Natural killer cell treated with Interleukin-12 subunit alpha and Interleukin-12 subunit beta and Interleukin-15 and Interleukin-18, amount 100 ng/mL, for 72 hours (primary cell): ENCODE data around the gene HNRNPD. TPM values are rescaled to one million over a fixed set of nuclear protein-coding genes. Genes with fewer than 3 reads are reported as not detected.
"Not testable (repeated sequence)": the region's sequence is repeated elsewhere in the genome, so short reads cannot be mapped to it uniquely, and the experiment has no call there.

ENCODE experiments used
- ATAC-seq, 2 donors: fragments of 150-1000 bp; cut with Tn5 transposase in 1 of 2; sonication (Bioruptor Pico), chemical (Tn5 transposase) in 1 of 2; 2 replicates each; pipeline ENCODE4 v1.10.0; 2021
- DNase-seq: peaks from one replicate; pipeline ENCODE4 v3.0.0; 2022; ENCODE audit warnings: low spot score
- H3K27ac Mint-ChIP-seq, 2 donors: 1 replicate in 1 of 2; 2 replicates in 1 of 2; pipeline ENCODE4 v1.8.0; 2022; ENCODE audit warnings: mixed read lengths in 2 of 2, mild to moderate bottlenecking in 1 of 2, moderate library complexity in 1 of 2
- H3K27me3 Mint-ChIP-seq, 2 donors: 1 replicate in 1 of 2; 2 replicates in 1 of 2; pipeline ENCODE4 v1.8.0; 2022; ENCODE audit warnings: mixed read lengths in 2 of 2
- H3K36me3 Mint-ChIP-seq: one replicate; pipeline ENCODE4 v1.8.0; 2022; ENCODE audit warnings: mixed read lengths
- H3K4me1 Mint-ChIP-seq, 2 donors: 1 replicate in 1 of 2; 2 replicates in 1 of 2; pipeline ENCODE4 v1.8.0; 2022; ENCODE audit warnings: low read depth in 2 of 2, mixed read lengths in 2 of 2, mild to moderate bottlenecking in 1 of 2
- H3K4me3 Mint-ChIP-seq: one replicate; pipeline ENCODE4 v1.8.0; 2022; ENCODE audit warnings: mixed read lengths
- H3K9me3 Mint-ChIP-seq: 2 replicates; pipeline ENCODE4 v1.8.0; 2022; ENCODE audit warnings: mixed read lengths
- total RNA-seq, 2 donors: library from RNA; stranded (reverse); gene quantifications; one replicate each; pipeline ENCODE4 v1.2.3, GENCODE V29; 2022

HNRNPD gene
- total RNA-seq, result 100 to 1,000 TPM; 280 to 290 TPM

- H3K27ac Mint-ChIP-seq, result peak within 1 kb of the TSS; percentile 98
- DNase-seq, result peak; percentile 97
- H3K27me3 Mint-ChIP-seq, result no peaks in the 10 kb centered on the region
- peaks cover 46% of the 10 kb centered on the region for H3K36me3 Mint-ChIP-seq
- ATAC-seq, result peak; percentile 95 to 96
- peak within 1 kb of the TSS; percentile 99 for H3K4me3 Mint-ChIP-seq
- no peaks in the 10 kb centered on the region for H3K9me3 Mint-ChIP-seq
- H3K4me1 Mint-ChIP-seq, result peaks cover 46 to 64% of the 10 kb centered on the region in 2 donors
These were observed at the start of gene HNRNPD for GRCh38 chr4:82373816-82374625. Gene HNRNPD, minus strand, starts transcription at chr4:82373991. Its CDS starts 313 bp downstream, at chr4:82373678.

DNA sequence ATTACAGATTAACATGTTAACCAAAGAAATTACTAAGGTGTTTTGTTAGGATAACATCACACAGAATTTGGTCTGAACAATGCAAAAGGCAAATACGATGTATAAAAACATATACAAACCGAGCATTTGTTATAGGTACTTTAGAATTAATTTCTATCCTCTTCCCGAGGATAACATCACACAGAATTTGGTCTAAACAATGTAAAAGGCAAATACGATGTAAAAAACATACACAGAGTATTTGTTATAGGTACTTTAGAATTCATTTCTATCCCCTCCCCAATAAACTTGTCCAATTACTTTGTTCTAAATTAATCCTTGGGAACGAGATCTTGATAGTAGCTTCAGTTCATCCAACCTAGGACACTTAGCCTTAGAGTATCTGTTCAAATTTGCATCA, 48.8 kb upstream of the HNRNPD start:
- Mint-ChIP-seq H3K4me3 (no peak overlapping the region), H3K27ac (peak overlapping the region in 1 of 2 donors; percentile 27), H3K4me1 (peaks cover 40 to 43% of the 10 kb centered on the region in 2 donors), H3K36me3 (peaks cover 45% of the 10 kb centered on the region), H3K27me3 (peaks cover 0 to 9% of the 10 kb centered on the region in 2 donors), H3K9me3 (no peaks in the 10 kb centered on the region)
- ATAC-seq, result no peak
- no peak for DNase-seq

GRCh38 chr4:82421796-82422560, 48.2 kb upstream of the HNRNPD start:
- Mint-ChIP-seq H3K36me3 (peaks cover 39% of the 10 kb centered on the region), H3K4me1 (peaks cover 33 to 37% of the 10 kb centered on the region in 2 donors), H3K27ac (peak overlapping the region in 1 of 2 donors; percentile 12), H3K4me3 (no peak overlapping the region), H3K27me3 (peaks cover 0 to 9% of the 10 kb centered on the region in 2 donors), H3K9me3 (no peaks in the 10 kb centered on the region)
- ATAC-seq, result peak in 1 of 2 donors; percentile 53
- no peak for DNase-seq

DNA sequence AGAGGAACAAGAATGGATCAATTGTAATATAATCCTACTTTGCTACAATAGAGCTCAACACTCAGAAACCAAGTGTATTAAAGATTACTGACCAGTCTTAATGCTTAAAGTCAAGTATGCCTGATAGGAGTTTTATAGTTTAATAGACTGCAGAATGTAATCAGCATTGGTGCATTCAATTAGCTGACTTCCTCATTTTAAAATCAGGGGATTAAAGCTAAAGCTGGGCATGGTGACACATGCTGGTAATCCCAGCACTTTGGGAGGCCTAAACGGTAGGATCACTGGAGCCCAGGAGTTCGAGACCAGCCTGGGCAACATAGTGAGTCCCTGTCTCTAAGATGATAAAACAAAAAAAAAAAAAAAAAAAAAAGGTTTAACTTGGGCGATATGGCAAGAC, 45.7 kb upstream of the HNRNPD start:
- DNase-seq, result no peak
- Mint-ChIP-seq H3K9me3 (no peaks in the 10 kb centered on the region), H3K36me3 (peaks cover 16% of the 10 kb centered on the region), H3K4me3 (no peak overlapping the region), H3K27ac (no peak overlapping the region), H3K4me1 (peaks cover 18 to 27% of the 10 kb centered on the region in 2 donors), H3K27me3 (peaks cover 2 to 9% of the 10 kb centered on the region in 2 donors)
- no peak for ATAC-seq

DNA sequence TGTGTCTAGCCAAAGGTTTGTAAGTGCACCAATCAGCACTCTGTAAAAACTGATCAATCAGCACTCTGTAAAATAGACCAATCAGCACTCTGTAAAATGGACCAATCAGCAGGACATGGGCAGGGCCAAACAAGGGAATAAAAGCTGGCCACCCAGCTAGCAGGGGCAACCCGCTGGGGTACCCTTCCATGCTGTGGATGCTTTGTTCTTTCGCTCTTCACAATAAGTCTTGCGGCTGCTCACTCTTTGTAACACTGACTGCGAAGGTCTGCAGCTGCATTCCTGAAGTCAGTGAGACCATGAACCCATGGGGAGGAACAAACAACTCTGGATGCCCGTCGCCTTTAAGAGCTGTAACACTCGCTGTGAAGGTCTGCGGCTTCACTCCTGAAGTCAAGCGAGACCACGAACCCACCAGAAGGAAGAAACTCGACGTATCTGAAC, 42.2 kb upstream of the HNRNPD start:
- Mint-ChIP-seq H3K9me3 (no peaks in the 10 kb centered on the region), H3K27me3 (peaks cover 2 to 9% of the 10 kb centered on the region in 2 donors), H3K36me3 (no peaks in the 10 kb centered on the region), H3K4me1 (peaks cover 0 to 11% of the 10 kb centered on the region in 2 donors), H3K4me3 (no peak overlapping the region), H3K27ac (peak overlapping the region in 1 of 2 donors; percentile 31)
- DNase-seq (no peak), ATAC-seq (peak in 1 of 2 donors; percentile 43)

- DNase-seq, H3K27me3 Mint-ChIP-seq, H3K4me3 Mint-ChIP-seq, H3K27ac Mint-ChIP-seq, H3K36me3 Mint-ChIP-seq, ATAC-seq, H3K9me3 Mint-ChIP-seq: not testable (repeated sequence)
- H3K4me1 Mint-ChIP-seq, result peaks cover 0 to 11% of the 10 kb centered on the region in 2 donors
These were observed 41.3 kb upstream of the HNRNPD start for GRCh38 chr4:82415061-82415460.

GRCh38 chr4:82403725-82404124, 29.9 kb upstream of the HNRNPD start:
- H3K4me1 Mint-ChIP-seq, result no peaks in the 10 kb centered on the region
- no peak overlapping the region for H3K4me3 Mint-ChIP-seq
- H3K36me3 Mint-ChIP-seq, result no peaks in the 10 kb centered on the region
- no peak for ATAC-seq
- H3K27ac Mint-ChIP-seq, result no peak overlapping the region
- H3K27me3 Mint-ChIP-seq, result peaks cover 11 to 15% of the 10 kb centered on the region in 2 donors
- no peaks in the 10 kb centered on the region for H3K9me3 Mint-ChIP-seq
- no peak for DNase-seq

DNA sequence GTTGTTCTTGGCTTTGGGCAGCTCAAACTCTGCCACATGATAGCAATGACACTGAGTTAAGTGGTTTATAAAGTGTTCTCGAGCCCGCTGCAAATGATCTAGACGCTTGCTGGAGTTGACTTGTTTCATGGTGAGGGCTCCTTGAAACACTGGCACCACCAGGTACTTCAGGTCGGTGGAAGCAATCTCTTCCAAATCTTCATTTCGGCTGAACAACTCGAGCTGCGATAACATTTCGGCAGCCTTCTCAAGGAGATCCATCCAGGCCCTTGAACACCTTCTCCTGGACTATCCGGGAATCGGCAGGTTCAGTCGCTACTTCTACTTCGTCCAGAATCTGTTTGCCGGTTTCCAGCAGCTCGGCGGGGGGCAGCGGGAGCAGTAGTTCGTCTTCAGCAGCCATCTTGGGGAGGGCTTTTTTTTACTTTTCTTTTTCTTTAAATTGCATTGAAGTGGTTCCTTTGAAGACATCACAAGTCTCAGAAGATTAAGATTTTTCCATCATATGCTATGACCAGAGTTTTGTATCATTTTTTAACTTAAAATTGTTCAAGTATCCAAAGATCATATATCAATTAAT, 28.5 kb upstream of the HNRNPD start:
- no peak for DNase-seq
- no peak for ATAC-seq
- H3K27me3 Mint-ChIP-seq, result peaks cover 11 to 15% of the 10 kb centered on the region in 2 donors
- no peaks in the 10 kb centered on the region for H3K4me1 Mint-ChIP-seq
- H3K27ac Mint-ChIP-seq, result no peak overlapping the region
- H3K4me3 Mint-ChIP-seq, result no peak overlapping the region
- no peaks in the 10 kb centered on the region for H3K36me3 Mint-ChIP-seq
- H3K9me3 Mint-ChIP-seq, result no peaks in the 10 kb centered on the region

- no peak for DNase-seq
- no peak overlapping the region for H3K27ac Mint-ChIP-seq
- no peak for ATAC-seq
These were observed 27.8 kb upstream of the HNRNPD start for GRCh38 chr4:82401600-82401999.

DNA sequence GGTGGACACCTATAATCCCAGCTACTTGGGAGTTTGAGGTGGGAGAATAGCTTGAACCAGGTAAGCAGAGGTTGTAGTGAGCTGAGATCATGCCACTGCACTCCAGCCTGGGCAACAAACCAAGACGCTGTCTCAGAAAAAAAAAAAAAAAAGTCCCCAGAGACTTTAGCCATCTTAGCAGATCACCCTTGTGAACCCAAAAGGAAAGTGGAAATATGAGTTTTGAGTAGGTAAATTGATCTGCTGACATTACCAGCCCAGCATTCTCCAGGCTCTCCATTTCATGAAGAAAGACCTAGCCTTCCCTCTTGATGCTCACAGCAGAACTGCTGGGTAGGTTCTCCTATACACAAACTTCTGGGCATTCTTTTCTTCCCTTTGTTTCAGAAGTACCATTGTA, 24.5 kb upstream of the HNRNPD start:
- no peak for ATAC-seq

More at GRCh38 chr4:82401600-82401999, 27.8 kb upstream of the HNRNPD start:
- Mint-ChIP-seq H3K36me3 (no peaks in the 10 kb centered on the region), H3K4me3 (no peak overlapping the region), H3K4me1 (no peaks in the 10 kb centered on the region), H3K9me3 (no peaks in the 10 kb centered on the region), H3K27me3 (peaks cover 11 to 15% of the 10 kb centered on the region in 2 donors)

DNA sequence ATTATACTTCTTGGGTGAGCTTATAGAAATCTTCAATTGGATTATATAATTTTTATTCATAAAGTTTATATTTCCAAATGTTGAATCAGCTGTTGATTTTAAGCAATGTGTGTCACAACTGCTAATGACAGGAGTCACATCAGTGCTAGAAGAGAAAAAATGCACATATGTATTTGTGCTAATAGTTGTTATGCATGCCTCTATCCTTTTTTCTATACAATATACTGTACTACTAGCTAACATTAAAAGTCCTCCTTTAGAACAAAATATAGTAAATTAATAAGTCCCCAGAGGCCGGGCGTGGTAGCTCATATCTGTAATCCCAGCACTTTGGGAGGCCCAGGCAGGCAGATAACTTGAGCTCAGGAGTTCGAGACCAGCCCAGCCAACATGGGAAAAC, 23.7 kb upstream of the HNRNPD start:
- DNase-seq (no peak), ATAC-seq (no peak)
- Mint-ChIP-seq H3K4me1 (no peaks in the 10 kb centered on the region), H3K9me3 (no peaks in the 10 kb centered on the region), H3K36me3 (no peaks in the 10 kb centered on the region), H3K4me3 (no peak overlapping the region), H3K27ac (no peak overlapping the region), H3K27me3 (peaks cover 11 to 12% of the 10 kb centered on the region in 2 donors)

More for the DNA sequence above, 24.5 kb upstream of the HNRNPD start:
- no peak overlapping the region for H3K27ac Mint-ChIP-seq
- DNase-seq, result no peak
- H3K4me3 Mint-ChIP-seq, result no peak overlapping the region
- H3K4me1 Mint-ChIP-seq, result no peaks in the 10 kb centered on the region
- peaks cover 11 to 12% of the 10 kb centered on the region in 2 donors for H3K27me3 Mint-ChIP-seq
- H3K36me3 Mint-ChIP-seq, result no peaks in the 10 kb centered on the region
- H3K9me3 Mint-ChIP-seq, result no peaks in the 10 kb centered on the region

DNA sequence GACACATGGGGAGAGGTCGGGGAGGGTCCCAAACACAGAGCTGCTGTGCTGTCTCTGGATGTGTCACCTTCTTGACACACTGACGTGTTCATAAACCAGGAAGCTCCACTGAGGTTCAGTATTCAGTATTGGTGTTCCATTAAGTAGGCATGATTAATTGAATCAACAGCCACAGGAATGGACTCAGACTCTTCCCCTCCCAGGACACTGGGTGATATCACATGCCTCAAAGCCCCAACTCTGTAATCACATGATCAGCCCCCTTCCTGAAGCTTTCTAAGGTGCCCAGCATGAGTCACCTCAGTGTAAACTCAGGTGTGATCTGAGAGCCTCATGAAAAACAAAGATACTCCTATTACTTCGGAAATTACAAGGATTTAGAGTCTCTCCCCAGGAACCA, 21.1 kb upstream of the HNRNPD start:
- peaks cover 0 to 2% of the 10 kb centered on the region in 2 donors for H3K27me3 Mint-ChIP-seq
- no peak overlapping the region for H3K4me3 Mint-ChIP-seq
- H3K4me1 Mint-ChIP-seq, result no peaks in the 10 kb centered on the region
- DNase-seq (no peak), ATAC-seq (no peak)
- no peaks in the 10 kb centered on the region for H3K9me3 Mint-ChIP-seq
- H3K36me3 Mint-ChIP-seq, result no peaks in the 10 kb centered on the region
- H3K27ac Mint-ChIP-seq, result no peak overlapping the region

DNA sequence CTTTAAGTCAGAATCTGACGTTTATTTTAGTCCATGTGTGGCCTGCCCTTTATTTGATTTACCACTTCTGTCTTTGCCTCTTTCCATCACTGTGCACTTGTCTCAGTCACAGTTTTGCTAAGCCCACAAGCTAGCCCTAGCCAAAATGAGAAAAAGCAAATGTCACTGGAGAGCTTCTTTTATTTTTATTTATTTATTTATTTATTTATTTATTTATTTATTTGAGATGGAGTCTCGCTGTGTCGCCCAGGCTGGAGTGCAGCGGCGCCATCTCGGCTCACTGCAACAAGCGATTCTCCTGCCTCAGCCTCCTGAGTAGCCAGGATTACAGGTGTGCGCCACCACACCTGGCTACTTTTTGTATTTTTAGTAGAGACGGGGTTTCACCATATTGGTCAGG, 16.3 kb upstream of the HNRNPD start:
- H3K27ac Mint-ChIP-seq, H3K4me1 Mint-ChIP-seq, DNase-seq, H3K4me3 Mint-ChIP-seq, ATAC-seq, H3K27me3 Mint-ChIP-seq, H3K36me3 Mint-ChIP-seq, H3K9me3 Mint-ChIP-seq: not testable (repeated sequence)
